MV-4-11 (cell line): ENCODE data around the gene STEAP3.

Experiments
- DNase-seq: peaks from one replicate; lab custom pipeline; 2025; lab: John Stamatoyannopoulos, UW

The STEAP3 gene

DNA sequence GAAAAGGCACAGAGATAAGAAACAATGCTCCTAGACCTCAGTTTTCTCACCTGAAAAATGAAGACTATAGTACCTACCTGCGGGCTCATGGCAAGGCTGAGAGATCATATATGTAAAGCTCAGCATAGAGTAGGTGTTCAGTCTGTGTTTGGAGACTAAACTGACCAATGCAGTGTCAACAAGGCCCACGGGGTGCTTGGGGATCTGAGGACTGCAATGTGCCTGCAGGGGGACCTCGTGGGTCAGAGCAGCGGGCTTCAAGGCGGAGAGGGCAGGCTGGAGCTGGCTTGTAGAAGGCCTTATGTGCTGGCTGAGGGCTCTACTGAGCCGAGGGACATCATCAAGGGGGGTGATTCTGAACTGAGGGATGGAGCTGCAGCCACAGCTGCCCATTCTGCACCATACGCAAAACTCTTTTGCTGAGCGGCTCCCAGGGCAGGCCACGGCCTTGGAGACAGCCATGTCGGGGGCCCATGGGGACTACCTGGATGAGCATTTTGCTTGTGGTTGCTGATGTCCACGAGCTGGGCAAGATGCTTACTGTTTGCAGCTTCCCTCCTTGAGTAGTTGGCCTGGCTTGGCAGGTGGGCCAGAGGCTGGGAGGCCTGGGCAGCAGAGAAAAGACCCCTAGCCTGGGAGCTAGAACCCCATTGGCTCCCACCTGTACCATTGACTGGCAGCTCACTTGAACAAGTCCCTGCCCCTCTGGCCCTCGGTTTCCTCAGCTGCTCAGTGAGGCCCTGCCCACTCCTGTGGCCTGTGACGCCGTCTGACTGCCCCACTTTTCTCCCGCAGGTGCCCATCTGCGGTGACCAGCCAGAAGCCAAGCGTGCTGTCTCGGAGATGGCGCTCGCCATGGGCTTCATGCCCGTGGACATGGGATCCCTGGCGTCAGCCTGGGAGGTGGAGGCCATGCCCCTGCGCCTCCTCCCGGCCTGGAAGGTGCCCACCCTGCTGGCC is 23.5 kb downstream of the STEAP3 start:
- DNase-seq, result no peak

DNA sequence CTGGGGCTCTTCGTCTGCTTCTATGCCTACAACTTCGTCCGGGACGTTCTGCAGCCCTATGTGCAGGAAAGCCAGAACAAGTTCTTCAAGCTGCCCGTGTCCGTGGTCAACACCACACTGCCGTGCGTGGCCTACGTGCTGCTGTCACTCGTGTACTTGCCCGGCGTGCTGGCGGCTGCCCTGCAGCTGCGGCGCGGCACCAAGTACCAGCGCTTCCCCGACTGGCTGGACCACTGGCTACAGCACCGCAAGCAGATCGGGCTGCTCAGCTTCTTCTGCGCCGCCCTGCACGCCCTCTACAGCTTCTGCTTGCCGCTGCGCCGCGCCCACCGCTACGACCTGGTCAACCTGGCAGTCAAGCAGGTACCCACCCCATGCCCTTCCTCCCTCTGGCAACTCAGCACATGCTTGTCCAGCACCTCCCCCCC is 24.2 kb downstream of the STEAP3 start:
- no peak for DNase-seq

GRCh38 chr2:119248311-119248710 is 24.7 kb downstream of the STEAP3 start:
- no peak for DNase-seq

GRCh38 chr2:119248751-119249150 is 25.1 kb downstream of the STEAP3 start:
- DNase-seq, result no peak

GRCh38 chr2:119249311-119249710 is 25.7 kb downstream of the STEAP3 start:
- DNase-seq, result no peak

- no peak for DNase-seq
Observed at GRCh38 chr2:119249855-119250717, 26.5 kb downstream of the STEAP3 start.

- DNase-seq, result no peak
Observed at GRCh38 chr2:119250718-119251290, 27.2 kb downstream of the STEAP3 start.

DNA sequence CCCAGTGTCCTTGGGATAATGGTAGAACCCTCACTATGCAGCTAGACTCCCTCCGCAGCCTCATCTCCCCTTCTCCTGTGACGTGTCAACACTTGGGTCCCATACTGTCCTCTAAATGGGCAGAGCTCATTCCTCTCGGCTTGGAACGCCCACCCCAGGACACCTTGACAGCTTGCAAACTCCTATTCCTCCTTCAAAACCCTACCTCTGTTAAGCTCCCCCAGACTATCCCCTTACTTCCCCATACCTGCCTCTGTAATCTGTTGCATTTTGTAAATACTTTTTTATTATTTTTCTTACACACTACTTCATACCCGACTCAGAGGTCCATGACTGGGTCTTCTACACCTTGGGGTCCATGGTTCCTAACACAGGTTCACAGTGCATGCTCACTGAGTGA is 28.0 kb downstream of the STEAP3 start:
- no peak for DNase-seq

DNA sequence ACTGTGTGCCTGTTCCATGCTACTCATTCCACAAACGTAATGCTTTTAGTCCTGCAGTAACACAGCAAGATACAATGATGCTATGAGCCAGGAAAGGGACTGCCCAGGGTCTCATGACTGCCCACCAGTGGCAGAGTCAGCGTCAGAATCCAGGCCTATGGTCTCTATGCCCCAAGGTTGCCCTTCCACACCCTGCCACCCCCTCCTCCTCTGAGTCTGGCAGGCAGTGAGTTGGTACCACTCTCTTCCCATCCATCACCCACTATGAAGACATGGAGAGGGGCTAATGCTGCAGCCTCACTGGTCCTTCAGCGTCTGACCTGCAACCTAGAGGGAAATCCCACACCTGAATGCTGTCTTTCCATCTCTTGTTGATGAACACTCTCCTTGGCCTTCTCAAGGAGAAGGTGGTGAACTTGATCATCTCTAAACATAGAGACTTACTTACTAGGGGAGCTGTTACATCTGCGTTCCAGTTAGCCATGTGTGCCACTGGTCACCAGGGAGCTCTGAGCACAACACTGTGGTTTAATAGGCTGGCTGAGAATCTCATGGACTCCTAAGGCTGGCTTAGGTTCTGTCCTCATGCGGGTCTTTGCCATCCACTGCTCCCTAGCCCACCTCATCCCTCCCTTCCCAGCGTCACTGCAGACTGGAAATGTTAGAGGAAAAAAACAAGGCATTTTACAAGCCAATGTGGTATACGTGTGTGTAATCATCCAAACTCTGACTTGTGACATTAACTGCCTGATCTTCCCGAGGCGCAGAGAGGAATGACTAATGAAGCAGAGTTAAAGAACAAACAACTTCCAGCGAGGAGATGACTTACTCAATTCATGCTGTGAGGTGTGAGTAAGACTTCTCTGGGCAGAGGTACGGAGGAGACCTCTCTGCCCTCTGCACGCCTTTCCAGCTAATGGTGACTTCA is 28.8 kb downstream of the STEAP3 start:
- DNase-seq, result no peak

- DNase-seq, result no peak
Observed at GRCh38 chr2:119253114-119253702, 29.6 kb downstream of the STEAP3 start.

DNA sequence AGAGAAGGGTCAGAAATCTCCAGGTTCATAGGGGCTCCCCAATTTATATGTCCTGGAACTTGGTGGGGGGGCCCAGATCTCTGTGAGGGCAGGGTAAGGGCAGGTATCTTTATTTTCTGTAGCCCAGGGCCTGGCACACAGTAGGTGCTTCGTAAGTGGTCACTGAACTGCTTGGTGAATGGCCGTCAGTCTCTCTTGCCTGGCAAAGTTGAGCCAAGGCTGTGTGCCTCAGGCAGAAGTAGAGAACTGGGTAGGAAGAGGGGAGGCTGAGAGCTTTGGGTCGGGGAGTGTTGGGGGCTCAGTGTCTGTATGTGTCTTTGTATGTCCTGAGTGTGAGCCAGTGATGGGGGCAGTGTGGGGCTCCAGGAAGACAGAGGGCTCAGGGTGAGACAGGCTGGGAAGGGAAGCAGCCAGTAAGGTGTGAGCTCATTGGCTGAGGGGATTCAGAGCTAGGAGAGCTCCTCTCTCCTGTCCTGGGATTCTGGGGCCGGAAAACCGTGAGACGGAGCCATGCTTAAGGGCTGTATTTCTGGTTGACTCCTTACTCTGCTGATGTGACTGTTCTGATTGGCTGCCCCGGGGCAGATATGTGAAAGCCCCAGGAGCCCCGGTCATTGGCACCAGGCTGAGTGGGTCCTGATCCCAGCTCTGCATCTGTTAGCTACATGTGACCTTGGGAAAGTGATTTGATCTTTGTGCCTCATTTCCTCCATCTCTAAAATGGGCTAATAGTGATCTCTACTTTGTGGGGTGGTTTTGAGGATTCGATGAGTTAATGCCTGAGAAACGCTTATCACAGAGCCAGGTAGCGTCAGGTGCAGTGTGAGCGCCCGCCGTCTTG is 30.3 kb downstream of the STEAP3 start:
- DNase-seq, result no peak

GRCh38 chr2:119254601-119255080 is 31.0 kb downstream of the STEAP3 start:
- DNase-seq, result no peak

DNA sequence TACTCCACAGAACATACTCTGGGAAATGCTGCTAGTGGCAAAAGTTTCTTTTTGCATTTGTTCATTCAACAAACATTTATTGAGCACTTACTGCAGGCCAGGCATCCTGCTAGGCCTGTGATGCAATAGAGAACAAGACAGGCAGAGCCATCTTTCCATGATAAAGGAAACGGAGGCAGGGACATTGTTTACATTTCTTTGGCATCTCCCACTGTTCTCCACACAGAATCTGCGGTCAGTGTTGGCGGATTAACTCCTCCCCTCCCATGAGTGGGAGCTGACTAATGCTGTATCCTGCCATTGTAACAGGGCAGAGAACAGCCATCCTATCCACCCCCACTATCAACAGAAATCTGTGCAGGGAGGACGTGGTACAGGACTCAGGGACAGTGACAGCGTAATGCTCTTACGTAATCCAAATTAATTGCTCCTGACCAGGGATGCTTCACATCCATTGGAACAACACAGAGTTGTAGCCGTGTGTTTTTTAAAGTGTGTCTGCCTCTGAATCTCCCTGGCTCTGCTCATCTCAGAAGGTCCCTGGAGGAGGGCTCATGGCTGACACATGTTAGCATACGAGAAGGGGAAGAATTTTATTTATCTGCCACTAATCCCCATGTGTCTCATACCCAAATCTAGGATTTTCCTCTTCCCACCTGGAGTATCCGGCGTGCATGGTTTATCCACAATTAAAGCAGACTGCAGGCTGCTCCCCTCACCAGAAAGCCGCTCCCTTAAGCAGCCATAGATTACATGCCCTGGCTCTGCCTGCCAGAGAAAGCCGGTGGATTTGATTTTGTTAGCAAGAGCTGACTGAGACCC is 32.3 kb downstream of the STEAP3 start:
- DNase-seq, result no peak

- DNase-seq, result no peak
Observed at GRCh38 chr2:119256582-119256921, 32.9 kb downstream of the STEAP3 start.

DNA sequence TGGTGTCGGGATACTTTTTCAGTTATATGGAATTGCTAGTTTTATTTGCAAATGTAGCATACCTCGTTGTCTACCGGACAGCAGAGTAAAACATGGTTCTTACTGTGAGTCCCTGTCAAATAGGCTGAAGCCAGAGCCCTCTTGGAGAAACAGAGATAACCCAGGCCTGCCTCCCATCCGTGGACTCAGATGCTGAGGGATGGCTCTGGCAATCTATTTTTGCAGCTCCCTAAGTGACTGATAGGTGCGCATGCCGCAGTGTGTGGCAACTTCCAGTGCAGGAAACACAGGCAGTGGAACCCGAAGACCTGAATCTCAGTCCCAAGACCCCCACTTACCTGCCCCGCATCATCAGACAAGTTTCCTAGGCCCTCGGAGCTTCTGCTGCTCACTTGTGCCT is 33.6 kb downstream of the STEAP3 start:
- DNase-seq, result no peak

DNA sequence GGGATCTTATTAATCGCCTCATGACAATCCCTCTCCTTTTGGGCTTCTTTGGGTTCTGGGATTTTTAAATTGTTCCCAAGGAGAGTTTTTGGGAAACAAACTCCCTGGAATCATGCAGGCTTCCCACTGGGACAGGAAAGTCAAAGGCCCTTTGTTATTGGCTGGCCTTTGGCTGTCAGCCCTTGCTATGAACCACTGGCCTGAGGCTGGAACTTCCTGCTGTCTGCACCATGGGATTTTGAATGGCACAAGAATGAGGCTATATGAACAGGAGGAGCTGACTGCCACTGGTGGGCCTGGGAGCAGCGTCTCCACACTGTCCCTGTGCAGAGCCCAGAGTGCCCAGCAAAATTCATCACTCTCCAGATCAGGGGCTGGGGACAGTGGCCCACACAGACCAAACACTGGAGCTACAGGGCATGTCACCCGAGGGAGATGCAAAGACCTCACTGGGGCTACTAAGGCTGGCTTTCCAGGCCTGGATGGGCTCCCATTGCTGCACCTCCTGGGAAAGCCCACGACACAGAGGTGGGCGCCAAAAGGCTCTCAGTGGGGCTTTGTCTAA is 35.7 kb downstream of the STEAP3 start:
- DNase-seq, result no peak

DNA sequence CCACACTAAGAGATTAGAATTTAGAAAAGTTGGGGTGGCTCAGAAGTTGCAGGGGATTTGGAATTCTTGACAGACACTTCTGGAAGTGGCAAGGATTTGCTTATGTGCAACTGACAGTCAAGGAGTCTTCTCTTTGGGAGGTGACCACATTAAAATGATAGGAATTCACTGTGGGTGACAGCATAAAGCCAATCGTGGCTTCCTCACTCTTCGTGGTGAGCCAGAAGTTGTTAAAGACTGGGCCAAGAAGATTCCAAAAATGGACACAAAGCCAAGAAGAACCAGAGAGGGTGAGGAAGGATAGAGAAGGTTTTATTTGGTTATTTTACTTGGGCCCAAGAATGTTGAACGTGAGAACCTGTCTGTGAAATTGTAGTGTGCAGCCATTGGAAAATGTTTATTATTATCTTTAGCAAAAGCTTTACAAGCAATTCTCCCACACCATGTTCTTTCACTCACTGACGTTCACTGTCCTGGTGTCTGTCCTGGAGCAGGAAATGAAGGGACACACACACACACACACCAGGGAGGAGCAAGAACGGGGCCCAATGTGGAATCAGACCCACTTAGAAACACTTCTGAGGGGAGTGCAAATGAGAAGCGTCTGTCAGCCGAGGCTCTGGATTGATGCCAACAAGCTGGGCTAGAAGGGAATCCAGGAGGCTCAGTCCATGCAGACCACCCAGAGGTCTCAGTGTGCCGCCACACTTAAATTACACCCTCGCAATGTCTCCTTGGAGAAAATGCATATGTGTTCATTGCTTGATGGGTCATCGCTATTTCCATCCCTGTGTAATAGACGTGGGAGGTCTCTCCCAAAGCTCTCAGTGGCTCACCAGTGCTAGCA is 37.2 kb downstream of the STEAP3 start:
- no peak for DNase-seq
